NCI-H460 (cell line): ENCODE measurements around the gene GSK3B. TPM values are rescaled to one million over a fixed set of nuclear protein-coding genes. Genes with fewer than 3 reads are reported as not detected.

Source experiments
- DNase-seq: peaks from one replicate; pipeline ENCODE4 v3.0.0-alpha.2; 2016; ENCODE audit warnings: low read depth; ENCODE audit errors: extremely low read depth
- polyA plus RNA-seq: library from polyadenylated mRNA; depleted of rRNA; stranded (reverse); fragments of >200 nt; gene quantifications from 2 replicates; pipeline ENCODE4 v1.2.3, GENCODE V29; 2014; cell fraction: nucleus; rRNA removed
- total RNA-seq: library from RNA; depleted of rRNA; stranded (reverse); fragments of >200 nt; shearing (Covaris generic); gene quantifications from 2 replicates; pipeline ENCODE4 v1.2.3, GENCODE V29; 2014; rRNA removed

Gene GSK3B
- 49.9 and 50.3 TPM in 2 replicates for total RNA-seq
- polyA plus RNA-seq, result 13.9 and 15.0 TPM in 2 replicates

DNA sequence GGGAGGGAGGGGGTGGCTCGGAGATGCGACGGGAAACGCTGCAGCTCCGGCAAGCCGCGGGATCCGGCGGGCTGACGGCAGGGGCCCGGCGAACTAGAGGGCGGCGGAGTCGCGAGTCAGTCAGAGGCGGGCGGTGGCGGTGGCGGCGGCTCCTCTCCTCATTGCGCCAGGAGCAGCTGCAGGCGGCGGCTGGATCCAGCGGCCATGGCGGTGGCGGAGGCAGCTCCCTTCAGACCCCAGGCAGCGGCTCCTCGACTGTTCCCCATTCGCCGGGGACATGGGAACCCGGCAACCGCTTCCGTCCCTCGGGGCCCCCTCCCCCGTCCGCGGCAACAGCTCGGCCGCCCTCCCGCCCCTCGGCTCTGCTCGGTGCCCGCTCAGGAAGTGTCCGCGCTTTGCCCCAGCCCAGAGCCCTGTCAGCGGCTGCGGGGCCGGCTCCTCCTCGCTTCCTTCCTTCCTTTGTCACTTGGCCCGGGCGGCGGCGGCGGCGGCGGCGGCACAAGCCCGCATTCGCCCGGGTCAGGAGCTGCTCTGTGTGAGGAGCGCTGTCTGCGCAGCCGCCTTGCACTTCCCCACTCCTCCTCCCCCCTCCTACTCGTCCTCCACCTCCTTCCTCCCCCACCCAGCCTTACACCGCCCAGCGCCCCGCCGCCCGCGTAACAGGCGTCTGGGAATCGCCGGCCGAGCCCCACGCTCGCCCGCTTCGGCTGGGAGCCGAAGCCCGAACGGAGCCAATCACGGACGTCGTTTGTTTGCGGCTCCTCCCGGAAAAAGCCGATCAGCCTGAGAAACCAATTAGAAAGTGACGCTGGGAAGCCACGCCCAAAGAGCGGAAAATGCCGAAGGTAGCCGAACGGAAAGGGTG is at the start of gene GSK3B:
TSS of gene GSK3B (minus strand) at position 537 of the 865 bp plus-strand sequence. CDS start 1,013 bp downstream, outside the sequence.
- peak; percentile 60 for DNase-seq

DNA sequence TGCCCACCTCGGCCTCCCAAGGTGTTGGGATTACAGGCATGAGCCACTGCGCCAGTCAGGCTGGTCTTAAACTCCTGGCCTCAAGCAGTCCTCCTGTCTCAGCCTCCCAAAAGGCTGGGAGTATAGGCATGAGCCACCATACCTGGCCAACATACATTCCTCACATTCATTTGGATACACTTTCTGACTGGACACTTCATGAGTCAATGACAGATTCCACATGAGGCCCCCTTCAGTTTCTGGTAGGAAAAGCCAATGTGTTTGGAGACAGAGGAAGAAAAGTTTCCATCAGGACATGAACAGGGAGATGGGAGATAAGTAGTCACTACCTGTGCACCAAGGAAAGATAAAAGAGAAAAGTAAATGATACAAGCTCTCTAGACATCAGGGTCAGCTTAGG is 49.4 kb upstream of the GSK3B start:
- DNase-seq, result no peak

DNA sequence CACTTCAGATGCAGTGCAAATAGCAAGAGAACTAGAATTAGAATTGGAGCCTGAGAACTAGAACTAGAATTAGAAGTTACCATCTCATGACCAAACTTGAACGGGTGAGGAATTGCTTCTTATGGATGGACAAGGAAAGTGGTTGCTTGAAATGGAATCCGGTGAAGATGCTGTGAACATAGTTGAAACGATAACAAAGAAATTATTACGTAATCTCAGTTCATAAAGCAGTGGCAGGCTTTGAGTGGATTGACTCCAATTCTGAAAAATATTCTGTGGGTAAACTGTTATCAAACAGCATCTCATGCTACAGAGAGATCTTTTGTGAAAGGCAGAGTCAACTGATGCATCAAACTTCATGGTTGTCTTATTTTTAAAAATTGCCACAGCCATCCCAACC is 48.0 kb upstream of the GSK3B start:
- DNase-seq, result no peak

DNA sequence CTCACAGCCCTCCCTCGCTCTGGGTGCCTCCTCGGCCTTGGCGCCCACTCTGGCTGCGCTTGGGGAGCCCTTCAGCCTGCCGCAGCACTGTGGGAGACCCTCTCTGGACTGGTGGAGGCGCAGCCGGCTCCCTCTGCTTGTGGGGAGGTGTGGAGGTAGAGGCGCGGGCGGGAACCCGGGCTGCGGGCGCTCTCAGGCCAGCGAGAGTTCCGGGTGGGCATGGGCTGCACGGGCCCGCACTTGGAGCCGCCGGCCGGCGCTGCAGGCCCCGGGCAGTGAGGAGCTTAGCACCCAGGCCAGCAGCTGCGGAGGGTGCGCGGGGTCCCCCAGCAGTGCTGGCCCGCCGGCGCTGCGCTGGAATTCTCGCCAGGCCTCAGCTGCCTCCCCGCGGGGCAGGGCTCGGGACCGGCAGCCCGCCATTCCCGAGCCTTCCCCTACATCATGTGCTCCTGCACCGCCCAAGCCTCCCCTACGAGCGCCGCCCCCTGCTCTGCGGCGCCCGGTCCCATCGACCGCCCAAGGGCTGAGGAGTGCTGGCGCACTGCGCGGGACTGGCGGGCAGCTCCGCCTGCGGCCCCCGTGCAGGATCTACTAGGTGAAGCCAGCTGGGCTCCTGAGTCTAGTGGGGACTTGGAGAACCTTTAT is 46.0 kb upstream of the GSK3B start:
- DNase-seq, result no peak

DNA sequence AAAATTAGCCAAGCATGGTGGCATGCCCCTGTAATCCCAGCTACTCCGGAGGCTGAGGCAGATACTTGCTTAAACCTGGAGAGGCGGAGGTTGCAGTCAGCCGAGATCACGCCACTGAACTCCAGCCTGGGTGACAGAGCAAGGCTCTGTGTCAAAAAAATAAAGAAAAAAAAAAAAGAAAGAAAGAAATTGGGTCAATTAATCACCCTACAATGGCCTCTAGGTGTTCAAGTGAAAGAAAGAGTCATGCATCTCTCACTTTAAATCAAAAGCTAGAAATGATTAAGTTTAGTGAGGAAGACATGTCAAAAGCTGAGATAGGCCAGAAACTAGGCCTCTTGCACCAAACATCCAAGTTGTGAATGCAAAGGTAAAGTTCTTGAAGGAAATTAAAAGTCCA is 44.9 kb upstream of the GSK3B start:
- no peak for DNase-seq

DNA sequence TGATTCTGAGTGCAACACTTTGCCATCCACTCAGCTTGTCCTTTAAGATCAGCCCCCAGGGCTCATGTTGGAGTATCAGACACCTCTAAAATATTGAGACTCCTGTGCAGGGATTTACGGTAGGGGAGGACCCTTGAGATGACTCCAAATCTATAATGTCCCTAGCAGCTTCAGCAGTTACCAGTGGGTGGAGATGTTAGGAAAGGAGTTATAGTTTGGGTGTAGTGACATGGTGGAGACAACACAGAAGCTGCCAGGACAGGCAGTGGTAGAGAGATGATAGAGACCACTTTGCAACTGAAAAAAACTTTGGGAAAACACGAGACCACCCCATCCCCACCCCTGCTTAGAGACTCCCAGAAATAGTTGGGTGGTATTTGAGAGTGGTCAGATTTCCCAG is 43.3 kb upstream of the GSK3B start:
- no peak for DNase-seq

DNA sequence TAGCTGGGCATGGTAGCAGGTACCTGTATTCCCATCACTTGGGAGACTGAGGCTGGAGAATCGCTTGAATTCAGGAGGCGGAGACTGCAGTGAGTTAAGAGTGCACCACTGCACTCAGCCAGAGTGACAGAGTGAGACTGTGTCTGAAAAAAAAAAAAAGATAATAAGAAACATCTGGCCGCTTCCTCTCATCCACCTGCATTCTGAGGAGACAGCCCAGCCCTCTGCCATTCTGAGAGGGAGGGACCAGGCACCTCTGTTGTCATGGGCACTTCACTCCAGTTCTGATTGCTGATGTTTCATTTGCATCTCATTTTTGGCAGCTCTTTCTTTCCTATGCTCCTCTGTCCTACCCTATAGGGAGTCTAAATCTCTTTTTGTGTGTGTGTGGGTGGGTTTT is 36.4 kb upstream of the GSK3B start:
- no peak for DNase-seq

DNA sequence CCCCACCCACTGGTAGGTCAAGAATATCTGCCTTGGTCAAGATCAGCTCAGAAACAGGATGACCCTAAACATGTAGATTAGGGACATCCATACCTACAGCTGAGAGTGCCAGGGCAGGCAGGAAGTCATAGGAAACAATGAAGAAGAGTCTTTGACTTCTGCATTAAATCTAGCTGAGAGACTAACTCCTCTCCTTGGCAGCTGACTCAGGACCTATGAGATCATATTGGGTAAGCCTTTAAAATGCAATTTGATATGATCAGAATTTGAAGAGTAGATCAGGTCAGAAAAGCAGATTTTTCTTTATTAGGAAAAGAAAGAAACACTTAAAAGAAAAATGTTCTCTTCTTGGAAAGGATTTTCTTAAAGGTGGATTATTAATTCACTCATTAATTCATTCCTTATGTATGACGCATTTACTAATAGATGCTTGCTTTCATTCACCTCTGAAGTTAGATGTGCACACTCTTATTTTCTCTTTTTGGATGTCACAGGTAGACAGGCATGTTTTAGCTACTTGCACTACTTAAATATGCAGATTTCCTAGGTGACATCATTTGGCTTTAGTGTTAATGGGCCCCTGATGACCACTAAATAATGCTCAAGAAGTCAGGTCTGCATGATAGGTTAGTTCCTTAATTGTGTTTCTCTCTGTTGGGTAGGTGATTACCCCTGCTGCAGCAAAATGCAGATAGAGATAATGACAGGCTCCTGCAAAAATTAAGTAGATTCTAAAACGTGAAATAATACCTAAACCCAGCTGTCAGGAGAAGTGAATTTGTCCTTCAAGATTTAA is 35.7 kb upstream of the GSK3B start:
- DNase-seq, result no peak

DNA sequence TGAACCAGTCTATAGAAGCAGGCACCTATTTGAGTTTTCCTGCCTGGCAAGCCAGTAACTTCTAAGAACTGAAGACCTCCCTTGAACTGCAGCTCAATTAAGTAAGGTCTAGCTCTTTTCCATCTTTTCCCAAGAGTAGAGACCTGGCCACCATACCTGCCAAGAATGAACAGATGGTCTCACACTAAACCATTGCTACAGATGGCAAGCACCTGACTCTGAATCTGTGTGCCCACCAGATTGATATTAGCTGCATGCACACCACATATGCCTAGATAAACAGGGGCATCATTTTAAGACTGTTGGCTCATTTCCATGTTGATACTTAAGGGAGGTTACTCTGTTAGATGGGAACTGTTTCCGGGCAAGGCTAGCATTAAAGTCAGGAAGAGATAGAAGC is 34.8 kb upstream of the GSK3B start:
- no peak for DNase-seq

DNA sequence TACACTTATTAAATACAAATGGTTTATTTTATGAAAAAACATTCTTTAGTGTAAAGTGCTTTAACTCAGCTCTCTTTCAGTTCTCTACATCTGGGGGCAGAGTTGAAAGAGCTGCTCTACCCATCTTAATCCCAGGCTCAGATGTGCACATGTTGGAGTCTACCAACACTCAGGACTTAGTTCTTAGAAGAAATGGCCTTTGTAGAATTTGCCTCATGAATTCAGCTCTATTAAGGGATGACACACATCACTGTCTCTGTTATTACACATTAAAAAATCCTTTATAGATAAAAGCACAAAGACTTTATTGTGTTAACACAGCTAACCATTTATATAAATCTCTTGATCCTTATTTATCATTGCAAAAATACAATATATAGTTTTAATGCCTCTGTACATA is 31.7 kb upstream of the GSK3B start:
- no peak for DNase-seq

DNA sequence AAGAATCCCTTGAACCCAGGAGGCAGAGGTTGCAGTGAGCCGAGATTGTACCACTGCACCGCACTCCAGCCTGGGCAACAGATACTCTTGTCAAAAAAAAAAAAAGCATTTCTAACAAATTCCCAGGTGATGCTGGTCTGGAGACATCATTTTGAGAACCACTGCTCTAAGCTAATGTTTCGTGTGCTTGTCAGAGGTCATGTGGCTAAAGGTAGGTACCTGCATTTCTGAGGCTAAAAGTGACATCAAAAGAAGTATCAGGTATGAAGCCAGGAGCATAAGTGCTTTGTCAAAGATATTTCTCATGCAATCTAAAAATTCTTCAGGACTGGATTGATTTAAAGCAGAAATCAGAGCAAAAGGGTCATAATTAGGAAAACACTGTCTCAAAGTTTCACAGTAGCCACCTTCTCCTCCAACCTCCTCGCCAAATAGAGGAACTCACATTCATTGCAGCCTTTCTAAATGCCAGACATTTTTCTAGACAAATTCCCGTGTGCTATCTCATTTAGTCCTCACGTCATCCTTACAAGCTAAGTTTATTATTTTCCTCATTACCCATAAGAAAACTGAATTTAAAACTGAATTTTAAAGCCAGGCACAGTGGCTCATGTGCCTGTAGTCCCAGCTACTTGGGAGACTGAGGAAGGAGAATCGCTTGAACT is 25.7 kb upstream of the GSK3B start:
- no peak for DNase-seq

DNA sequence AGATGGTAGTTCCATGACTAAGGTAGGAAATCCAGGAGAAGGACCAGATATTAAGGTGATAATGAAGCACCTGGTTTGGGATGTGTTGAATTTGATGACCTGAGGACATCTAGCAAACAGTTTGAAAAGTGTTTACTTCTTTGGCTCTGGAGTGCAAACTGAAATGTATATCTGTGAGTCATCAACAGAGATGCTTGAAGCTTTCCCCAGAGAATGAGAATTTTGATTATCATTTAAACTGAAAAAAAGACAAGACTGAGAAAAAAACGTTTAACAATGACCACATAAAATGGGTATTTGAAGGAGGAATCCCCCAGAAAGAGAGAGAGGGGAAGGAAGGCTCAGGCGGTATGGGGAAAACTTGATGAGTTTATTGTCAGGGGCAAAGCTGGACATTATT is 20.7 kb upstream of the GSK3B start:
- no peak for DNase-seq

DNA sequence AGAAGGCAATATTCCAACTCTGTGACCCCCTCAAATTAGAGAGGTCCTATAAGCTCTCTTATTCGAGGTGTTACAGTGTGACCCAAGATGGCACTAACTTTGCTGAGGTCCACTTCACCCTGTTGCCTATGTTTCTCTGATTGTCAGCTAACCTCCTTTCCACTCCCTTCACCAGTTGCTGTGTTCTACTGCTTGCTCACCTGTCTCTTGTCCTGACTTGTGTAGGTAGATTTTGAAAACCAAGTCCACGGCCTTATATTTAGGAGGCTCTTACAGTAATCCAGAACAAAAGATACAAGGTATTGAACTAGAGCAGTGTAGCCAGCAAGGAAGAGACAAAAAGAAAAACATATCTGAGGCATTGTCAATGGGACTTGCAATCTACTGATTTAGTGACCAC is 20.1 kb upstream of the GSK3B start:
- no peak for DNase-seq

DNA sequence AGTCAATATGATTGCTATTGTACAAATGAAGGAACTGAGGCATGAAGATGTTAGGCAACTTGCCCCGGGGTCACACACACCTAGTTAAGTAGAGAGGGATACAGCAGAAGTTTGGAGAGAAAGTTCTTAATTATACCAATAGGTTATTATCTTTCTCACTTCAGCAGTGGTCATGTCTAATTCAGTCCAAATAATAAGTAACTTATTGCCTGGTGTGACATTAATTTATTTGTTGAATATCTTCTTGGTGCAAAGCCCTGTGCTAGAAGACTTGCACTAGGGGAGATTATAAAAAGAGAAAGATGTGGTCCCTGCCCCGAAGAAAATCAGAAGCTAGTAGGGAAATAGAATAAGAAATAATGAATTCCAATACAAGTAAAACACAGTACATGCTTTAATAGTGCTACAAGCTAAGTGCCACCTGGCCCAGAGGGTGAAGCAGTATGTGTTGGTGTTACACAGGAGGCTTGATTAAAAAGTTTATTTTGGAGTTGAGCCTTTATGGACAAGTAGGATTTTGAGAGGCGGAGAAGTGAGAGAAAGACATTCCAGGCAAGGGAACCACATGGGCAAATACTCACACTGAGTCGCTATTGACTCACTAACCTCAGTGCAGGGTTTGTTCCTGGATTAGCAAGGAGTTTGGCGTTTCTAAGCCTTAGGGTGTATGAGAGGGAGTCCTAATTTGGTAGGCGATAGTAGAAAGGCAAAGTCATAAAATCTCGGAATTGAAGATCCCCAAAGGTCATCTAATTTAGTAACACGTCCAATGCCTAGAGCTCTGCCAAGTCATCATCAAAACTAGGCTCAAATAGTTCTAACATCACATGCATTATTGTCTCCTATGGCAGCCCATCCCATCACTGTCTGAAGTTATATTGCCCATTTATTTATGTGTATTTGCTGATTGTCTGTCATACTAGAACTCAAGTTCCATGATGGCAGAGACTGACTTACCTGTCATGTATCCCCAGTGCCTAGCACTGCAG is 19.2 kb upstream of the GSK3B start:
- peak; percentile 45 for DNase-seq

DNA sequence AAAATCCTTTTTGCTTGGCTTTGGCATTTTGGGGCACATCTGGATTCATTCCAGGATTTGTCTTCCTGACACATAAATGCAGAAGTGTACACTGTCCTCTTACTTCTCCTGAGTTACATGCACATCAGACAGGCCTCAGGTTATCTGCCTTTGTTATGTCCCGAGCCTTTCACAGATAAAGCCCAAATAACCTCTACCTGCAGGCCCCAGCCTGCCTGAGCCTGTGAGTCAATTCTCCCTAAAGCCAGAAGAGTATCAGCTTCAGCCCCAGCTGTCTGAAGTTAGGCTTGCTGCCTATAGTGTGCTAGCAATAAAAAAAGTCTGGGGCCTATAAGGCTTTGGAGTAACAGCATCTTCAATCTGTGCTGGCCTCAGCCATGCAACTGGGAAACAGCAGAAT is 17.7 kb upstream of the GSK3B start:
- no peak for DNase-seq

DNA sequence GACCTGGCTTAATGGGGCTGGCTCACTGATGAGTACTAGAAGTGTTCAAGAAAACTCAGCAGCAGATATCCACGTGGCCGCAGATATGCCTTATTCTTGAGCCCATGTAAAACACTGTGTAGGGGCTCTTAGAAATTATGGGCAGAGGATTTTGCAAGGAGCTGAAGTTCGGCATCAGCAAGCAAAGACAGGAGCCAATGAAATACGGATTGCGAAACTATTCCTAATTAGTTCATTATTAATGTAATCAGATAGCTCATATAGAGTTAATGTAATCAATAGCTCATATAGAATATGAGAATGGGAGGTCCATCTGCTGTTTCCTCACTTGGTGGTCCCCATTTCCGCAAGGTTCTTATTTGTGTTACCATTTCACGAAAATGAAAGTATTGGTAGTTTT is 9.0 kb upstream of the GSK3B start:
- no peak for DNase-seq

DNA sequence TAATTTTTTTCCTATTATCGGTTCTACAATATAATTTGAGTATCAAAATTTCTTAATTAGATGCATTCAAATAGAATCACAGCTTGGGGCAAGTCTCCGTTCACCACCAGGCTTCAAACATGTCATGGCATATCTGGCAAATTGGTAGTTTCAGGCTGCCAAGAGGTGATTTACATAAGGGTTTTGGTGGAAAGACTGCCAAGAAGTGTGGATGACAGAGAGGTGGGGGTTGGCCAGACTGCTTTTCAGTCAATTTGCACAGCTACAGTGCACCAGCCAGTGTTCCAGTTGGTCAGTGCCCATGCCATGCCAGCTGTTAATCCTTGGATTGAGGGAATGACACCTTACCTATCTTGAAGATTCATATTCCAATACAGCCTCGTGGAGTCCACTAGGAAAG is 8.4 kb upstream of the GSK3B start:
- no peak for DNase-seq

DNA sequence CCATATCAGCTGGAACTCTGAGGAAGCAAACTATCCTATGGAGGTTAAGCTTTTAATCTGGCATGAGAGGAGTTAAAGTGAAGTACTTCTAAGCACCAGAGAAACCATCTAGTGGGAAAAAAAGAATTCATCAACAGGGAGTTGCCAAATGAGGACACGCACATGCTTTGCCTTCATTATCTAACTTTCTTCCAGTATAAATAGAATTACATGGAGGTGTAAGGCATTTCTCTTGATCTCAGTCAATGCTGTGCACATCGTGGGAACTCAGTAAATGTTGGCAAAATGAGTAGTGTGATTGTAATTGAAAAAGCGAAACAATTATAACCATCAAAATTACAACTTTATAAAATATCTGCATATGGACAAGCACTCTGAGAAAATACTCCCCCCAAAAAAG is 8.0 kb upstream of the GSK3B start:
- DNase-seq, result no peak

DNA sequence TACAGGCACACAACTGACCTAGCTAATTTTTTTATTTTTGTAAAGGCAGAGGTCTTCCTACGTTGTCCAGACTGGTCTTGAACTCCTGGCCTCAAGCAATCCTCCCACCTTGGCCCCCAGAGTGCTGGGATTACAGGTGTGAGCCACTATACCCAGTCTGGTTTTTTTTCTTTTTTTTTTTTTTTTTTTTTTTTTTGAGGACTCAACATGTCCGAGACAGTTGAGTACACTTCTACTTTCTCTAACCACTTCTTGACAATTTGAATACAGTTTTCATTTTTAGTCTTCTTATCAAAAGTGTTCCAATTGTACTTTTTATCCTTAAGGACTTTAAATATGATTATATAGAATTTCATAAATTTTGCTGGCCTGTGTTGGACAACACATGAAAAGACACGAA is 7.4 kb upstream of the GSK3B start:
- no peak for DNase-seq

DNA sequence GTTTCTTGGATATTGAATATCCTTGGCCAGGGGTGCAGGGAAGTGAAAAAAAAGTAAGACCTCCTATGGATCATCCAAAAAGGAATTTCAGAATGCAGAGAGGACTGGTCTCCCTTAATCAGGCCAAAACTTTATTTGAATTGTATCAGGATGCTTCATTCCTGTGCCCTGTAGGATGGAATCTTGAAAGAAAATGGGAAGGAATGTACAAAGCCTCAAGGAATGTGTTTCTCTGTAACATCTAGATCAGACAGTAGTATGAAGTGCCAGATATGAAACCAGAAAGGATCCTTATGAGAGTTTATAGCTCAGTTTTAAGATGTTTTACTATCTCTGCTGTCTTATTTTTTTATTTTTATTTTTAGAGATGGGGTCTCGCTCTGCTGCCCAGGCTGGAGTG is 6.5 kb upstream of the GSK3B start:
- no peak for DNase-seq
